GM12892 (cell line): ENCODE measurements around the gene CHTF18.
A peak's percentile ranks its signal among the peaks of the same experiment; 100 is the strongest.
"Not testable (repeated sequence)": the region's sequence is repeated elsewhere in the genome, so short reads cannot be mapped to it uniquely, and the experiment has no call there.

Experiments used
- DNase-seq: peaks from one replicate; pipeline ENCODE4 v3.0.0; 2011; ENCODE audit not compliant: insufficient read length
- FAIRE-seq: peaks from 2 replicates; lab custom pipeline; 2011; peaks lifted over from hg19 to GRCh38; lab: Jason Lieb, UNC
- POLR2A ChIP-seq: IDR thresholded peaks from 2 replicates; pipeline ENCODE4 v1.6.1; 2011; ENCODE audit warnings: low read depth, low read length, control low read depth
- POLR2AphosphoS5 ChIP-seq: IDR thresholded peaks from 2 replicates; pipeline ENCODE4 v1.6.1; 2011; ENCODE audit warnings: low read depth, low read length, control low read depth
- TAF1 ChIP-seq: IDR thresholded peaks from 2 replicates; pipeline ENCODE4 v1.6.1; 2011; ENCODE audit warnings: low read depth, mild to moderate bottlenecking, control low read depth, low read length, borderline replicate concordance

The CHTF18 gene

DNA sequence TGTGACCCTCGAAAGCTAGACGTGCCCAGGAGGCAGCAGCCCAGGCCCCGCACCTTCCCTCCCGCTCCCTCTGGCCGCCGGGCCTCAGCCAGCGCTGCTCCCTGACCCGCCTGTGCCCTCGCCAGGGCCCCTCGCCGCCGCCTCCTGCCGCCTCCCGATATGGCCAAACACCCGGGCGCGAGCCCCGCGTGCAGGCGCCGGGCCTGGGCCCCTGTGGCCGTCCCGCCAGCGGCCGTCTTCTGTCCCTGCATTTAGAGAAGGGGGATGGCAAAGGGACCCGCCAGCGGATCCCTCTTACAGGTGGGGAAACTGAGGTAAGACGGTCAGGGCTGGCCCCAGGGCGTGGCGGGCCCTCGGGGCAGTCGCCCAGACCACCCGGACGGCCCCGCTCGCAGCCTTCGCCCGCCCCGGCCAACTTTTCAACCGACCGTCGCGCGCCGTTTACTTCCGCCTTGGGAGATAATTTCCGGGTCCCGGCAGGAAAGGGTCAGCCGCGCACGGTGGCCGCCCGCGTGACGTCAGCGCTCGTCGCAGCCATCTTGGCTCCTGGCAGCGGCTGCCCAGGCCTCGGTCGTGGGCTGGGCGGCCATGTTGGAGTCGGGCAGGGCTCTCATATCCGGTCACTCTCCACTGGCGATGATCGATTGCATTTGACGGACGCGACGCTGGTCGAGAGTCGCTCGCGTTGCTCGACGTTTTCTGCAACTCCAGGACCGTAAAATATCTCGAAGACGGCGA is 19.1 kb downstream of the CHTF18 start:
- peak; percentile 99 for DNase-seq
- TF ChIP-seq POLR2AphosphoS5 = peak; percentile 77
- peak; percentile 44; the same call in 1 of the 2 replicates for TF ChIP-seq TAF1
- peak; percentile 84; the same call in 1 of the 2 replicates for TF ChIP-seq POLR2A
- FAIRE-seq = peak; percentile 96

DNA sequence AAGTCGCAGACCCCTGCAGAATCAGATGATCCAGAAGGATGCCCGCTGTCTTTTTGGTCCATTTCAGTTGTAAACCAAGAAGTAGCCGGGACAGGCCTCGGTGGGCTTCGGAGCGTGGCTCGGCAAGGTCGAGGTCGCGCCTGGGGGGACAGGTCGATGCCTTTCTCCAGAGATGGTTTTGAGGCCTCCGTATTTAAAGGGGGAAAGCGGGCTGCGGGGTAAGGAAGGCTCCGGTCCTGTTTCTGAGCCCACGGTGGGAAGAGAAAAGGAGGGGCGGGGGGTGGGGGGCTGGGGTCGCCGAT is 19.6 kb downstream of the CHTF18 start:
- no peak for TF ChIP-seq POLR2AphosphoS5
- TF ChIP-seq TAF1 = no peak
- TF ChIP-seq POLR2A = no peak
- no peak for DNase-seq
- no peak for FAIRE-seq

DNA sequence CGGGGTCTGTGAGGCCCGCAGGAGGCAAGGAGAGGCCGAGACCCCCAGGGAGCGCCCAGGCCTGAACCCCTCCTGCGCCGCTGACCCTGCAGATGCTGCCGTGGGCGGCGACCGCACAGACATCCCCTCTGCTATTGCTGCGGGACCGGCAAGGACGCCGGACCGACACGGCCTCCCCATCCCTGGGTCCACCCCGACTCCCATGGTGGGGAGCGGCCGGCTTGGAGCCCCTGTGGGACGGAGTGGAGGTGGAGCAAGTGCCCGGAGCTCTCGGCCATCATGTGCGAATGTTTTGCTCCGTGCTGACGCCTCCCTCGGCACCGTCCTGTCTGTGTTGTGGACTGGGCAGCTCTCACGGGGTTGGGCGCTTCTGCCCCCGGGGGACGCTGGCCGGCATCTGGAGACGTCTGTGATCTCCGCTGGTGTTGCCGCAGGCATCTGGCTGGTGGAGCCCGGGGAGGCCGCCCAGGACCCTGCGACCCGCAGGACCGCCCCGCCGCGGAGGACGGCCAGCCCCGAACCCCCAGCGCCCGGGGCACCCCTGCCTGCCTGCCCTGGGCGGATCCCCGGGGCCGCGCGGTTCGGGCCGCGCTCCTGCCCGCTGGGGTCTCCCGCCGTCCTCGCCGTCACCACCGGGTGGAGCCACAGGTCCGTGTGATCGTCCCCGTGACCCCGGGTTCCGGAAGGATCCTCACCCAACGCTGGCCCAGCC is 24.9 kb downstream of the CHTF18 start:
- DNase-seq (no peak), FAIRE-seq (no peak)
- no peak for TF ChIP-seq TAF1
- no peak for TF ChIP-seq POLR2A
- TF ChIP-seq POLR2AphosphoS5 = no peak

DNA sequence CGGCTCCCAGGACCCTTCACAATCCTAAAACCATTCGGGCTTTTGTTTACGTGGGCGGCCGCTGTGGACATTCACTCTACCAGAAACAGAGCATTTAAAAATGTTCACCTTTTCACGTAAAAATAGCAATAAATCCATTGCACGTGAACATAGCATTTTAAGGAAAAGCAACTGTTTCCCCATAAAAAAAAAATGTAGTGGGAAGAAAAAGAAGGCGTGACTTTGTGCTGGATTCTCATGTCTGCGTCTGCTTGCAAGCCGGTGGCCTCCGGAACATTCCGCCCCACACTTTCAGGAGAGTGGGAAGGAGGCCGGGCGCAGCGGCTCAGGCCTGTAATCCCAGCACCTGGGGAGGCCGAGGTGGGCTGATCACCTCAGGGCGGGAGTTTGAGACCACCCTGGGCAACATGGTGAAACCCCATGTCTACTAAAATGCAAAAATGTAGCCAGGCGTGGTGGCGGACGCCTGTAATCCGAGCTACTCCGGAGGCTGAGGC is 25.5 kb downstream of the CHTF18 start:
- DNase-seq = no peak
- TF ChIP-seq TAF1 (no peak), POLR2A (no peak), POLR2AphosphoS5 (no peak)
- FAIRE-seq = no peak

DNA sequence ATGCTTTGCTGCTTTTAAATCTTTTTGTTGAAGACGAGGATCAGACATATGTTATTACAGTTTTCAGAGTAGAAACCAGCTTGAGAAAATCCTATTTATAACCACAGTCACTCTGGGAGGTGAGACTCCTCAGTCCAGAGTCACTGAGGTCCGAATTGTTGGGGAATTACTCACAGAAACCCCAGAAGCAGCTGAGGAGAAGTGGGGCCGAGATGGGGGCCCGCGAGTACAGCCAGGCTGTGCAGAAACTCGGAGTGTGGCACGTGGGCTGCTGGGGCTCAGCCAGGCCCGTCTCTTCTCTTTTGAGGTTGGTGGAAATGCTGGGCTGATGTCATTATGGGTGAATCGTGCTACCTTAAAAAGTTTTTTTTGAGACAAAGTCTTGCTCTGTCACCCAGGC is 26.6 kb downstream of the CHTF18 start:
- FAIRE-seq (no peak), DNase-seq (no peak)
- TF ChIP-seq POLR2A = no peak
- no peak for TF ChIP-seq TAF1
- TF ChIP-seq POLR2AphosphoS5 = no peak

DNA sequence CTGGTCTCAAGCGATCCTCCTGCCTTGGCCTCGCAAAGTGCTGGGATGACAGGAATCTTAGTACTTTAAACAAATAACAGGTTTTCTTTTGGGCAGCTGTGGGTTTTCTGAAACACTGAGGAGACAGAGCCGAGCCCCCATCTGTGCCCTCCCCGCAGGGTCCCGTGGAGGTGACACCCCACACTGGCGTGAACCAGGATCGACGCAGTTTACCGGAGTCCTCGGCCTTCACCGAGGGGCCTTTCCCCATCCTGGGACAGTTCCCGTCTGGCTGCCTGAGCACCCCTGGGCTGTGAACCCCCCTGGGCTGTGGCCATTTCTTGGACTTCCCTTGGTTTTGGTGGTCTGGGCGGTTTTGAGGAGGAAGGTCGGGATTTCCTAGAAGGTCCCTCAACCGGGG is 27.4 kb downstream of the CHTF18 start:
- no peak for DNase-seq
- TF ChIP-seq TAF1 (no peak), POLR2A (no peak), POLR2AphosphoS5 (no peak)

DNA sequence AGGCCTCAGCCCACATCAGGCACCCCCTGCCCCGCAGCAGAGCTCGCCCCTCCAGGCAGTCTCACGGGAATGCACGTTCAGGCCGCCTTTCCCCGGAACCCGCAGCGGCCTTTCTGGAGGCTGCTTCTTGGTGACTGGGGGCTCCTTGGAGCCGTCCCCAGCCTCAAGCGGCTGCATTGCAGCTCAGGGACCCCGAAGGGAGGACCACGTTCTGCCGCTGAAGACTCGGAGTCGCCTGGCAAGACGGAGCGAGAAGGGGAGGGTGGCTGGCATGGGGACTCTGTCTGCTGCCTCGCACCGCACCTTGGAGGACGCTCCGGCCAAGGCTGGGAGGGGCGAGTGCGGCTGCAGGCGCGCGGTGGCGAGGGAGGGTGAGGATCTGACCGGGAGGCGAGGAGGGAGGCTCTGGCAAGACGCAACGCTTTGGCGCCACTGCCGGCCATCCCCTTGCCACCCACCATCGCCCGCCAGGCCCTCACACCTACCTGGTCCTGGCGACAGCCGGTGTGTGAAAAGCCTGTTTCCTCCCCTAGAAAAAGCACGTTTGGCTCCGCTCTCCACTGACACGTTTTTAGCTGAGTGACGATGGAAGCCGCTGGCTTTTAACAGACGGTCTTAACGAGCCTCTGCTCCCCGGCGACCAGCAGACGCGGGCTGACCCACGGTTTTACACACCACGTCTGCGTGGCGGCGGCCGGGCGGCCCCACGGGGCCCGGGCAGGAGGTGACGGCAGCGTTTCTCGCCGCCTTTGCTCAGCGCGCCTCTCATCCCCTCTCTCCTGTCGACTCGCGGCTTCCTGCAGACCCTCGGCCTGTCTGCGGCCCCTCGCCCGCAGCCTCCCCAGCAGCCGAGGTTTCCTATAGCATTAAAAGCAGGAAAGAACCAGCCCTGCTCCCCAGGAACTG is 28.8 kb downstream of the CHTF18 start:
- no peak for DNase-seq

More for the DNA sequence above, 27.4 kb downstream of the CHTF18 start:
- FAIRE-seq = no peak

DNA sequence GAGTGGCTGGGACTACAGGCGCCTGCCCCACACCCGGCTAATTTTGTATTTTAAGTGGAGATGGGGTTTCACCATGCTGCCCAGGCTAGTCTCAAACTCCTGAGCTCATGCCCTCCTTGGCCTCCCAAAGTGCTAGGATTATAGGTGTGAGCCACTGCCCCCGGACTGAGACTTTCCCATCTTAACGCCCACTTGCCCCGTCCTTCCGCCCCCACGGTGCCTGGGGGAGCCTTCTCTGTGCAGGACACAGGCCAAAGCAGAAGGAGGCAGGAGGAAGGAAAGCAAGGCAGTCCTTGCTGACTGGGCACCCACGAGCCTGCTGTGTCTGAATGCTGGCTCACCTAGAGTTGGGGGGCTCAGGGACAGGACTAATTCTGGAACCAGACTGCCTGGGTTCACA is 29.7 kb downstream of the CHTF18 start:
- TF ChIP-seq POLR2A = no peak
- TF ChIP-seq TAF1 = no peak
- no peak for TF ChIP-seq POLR2AphosphoS5
- DNase-seq = no peak
- no peak for FAIRE-seq

More for the DNA sequence above, 28.8 kb downstream of the CHTF18 start:
- no peak for TF ChIP-seq TAF1
- TF ChIP-seq POLR2AphosphoS5 = no peak
- TF ChIP-seq POLR2A = no peak
- FAIRE-seq = no peak

DNA sequence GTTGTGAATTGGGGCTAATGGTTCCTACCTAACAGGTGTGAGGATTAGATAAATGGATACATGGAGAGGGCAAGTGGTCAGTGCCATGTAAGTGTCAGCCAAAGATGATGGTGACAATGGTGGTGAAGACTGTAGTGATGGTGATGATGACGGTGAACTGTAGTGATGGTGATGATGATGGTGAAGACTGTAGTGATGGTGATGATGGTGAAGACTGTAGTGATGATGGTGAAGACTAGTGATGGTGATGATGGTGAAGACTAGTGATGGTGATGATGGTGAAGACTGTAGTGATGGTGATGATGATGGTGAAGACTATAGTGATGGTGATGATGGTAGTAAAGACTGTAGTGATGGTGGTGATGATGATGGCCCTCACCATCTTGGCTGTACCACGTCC is 30.2 kb downstream of the CHTF18 start:
- FAIRE-seq (no peak), DNase-seq (no peak)
- TF ChIP-seq TAF1 (no peak), POLR2AphosphoS5 (no peak), POLR2A (no peak)

DNA sequence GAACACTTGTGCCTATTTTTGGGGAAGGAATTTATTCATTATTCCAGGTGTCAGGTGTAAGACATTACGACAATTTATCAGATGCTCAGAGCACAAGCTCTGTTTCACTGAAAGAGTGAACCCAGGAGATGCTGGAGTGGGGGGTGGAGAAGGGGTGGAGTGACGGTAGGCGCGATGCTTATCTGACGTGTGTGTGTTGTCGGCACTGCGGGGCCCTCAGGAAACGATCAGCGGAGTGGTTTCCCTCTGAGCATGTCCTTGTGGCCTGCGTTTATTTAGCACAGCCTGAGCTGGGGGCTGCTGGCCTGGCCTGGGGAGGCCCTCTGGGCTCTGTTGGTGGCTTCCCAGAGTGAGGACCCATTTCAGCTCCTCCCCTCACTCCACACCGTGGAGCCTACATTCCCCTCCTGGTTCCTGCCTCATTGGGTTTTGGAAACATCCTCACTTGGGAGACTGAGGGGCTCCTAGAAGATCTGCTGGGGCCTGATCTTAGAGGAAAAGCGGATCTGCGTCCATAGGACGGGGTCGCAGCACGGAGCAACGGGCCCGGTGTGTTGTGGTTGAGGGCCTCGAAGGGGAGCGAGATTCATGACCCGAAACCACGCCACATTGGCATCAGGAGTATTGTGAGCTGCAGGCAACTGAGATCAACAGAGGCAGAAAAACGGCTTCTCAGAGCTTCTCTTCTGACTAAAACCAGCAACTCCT is 31.1 kb downstream of the CHTF18 start:
- TF ChIP-seq TAF1 (no peak), POLR2A (no peak), POLR2AphosphoS5 (no peak)
- FAIRE-seq = no peak

DNA sequence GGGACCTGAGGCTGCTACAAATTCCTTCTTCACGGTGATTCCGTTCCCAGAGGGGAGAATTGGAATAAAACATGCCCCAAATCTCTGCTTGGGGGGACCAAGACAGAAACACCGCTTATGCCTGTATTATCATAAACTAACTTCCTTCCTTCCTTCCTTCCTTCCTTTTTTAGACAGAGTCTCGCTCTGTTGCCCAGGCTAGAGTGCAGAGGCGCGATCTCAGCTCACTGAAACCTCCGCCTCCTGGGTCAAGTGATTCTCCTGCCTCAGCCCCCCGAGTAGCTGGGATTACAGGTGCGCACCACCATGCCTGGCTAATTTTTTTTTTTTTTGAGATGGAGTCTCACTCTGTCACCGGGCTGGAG is 31.6 kb downstream of the CHTF18 start:
- not testable (repeated sequence) for DNase-seq, FAIRE-seq

More for the DNA sequence above, 31.1 kb downstream of the CHTF18 start:
- DNase-seq = no peak
